Testis (tissue), 2 donors: ENCODE data around the gene BTRC.

Experiments
- CTCF ChIP-seq, 3 experiments: fragments of 450-650 bp in 2 of 3; fragments of 200-600 bp in 1 of 3; sonication (generic) in 1 of 3; IDR thresholded peaks; one replicate each; pipeline ENCODE4 v1.5.1; 2016 to 2019; ENCODE audit warnings: antibody characterized with exemption in 3 of 3, mild to moderate bottlenecking in 2 of 3, moderate library complexity in 1 of 3
- POLR2A ChIP-seq: fragments of 450-650 bp; IDR thresholded peaks from one replicate; pipeline ENCODE4 v1.6.1; 2017; ENCODE audit warnings: antibody characterized with exemption, mild to moderate bottlenecking, moderate library complexity

GRCh38 chr10:101571271-101571925 lies 217.4 kb downstream of the BTRC start:
- TF ChIP-seq CTCF (IDR thresholded peaks at IDR 0.05) (no peak), POLR2A (no peak)
